BLaER1 treated with 17β-estradiol and CSF1 and Interleukin-3, amounts not matched to agents 10 nM and 100 nM (cell line): ENCODE data around the gene UNK.

Source experiments
- H3K27ac ChIP-seq, 11 experiments: shearing (Covaris generic); formaldehyde crosslinking; 2 replicates each; pipeline ENCODE4 v1.8.1; 2022
- H3K27me3 ChIP-seq, 11 experiments: shearing (Covaris generic); formaldehyde crosslinking; 2 replicates each; pipeline ENCODE4 v1.8.1; 2022
- H3K36me3 ChIP-seq, 11 experiments: shearing (Covaris generic); formaldehyde crosslinking; 2 replicates each; pipeline ENCODE4 v1.8.1; 2022
- H3K4me1 ChIP-seq, 10 experiments: shearing (Covaris generic); formaldehyde crosslinking; 2 replicates each; pipeline ENCODE4 v1.8.1; 2022
- H3K4me2 ChIP-seq, 11 experiments: shearing (Covaris generic); formaldehyde crosslinking; 2 replicates each; pipeline ENCODE4 v1.8.1; 2022
- H3K4me3 ChIP-seq, 10 experiments: shearing (Covaris generic); formaldehyde crosslinking; 2 replicates each; pipeline ENCODE4 v1.8.1; 2022
- H3K9ac ChIP-seq, 11 experiments: shearing (Covaris generic); formaldehyde crosslinking; 2 replicates each; pipeline ENCODE4 v1.8.1; 2022
- H3K9me3 ChIP-seq, 11 experiments: shearing (Covaris generic); formaldehyde crosslinking; replicated peaks in 1 of 11; 2 replicates each; pipeline ENCODE4 v1.8.1; 2022
- H4K20me1 ChIP-seq, 11 experiments: shearing (Covaris generic); formaldehyde crosslinking; 2 replicates each; pipeline ENCODE4 v1.8.1; 2022
- Cebpa-rat ChIP-seq, 11 experiments: shearing (Covaris generic); IDR thresholded peaks; 2 replicates each; pipeline ENCODE4 v1.8.1; 2022

Gene UNK

DNA sequence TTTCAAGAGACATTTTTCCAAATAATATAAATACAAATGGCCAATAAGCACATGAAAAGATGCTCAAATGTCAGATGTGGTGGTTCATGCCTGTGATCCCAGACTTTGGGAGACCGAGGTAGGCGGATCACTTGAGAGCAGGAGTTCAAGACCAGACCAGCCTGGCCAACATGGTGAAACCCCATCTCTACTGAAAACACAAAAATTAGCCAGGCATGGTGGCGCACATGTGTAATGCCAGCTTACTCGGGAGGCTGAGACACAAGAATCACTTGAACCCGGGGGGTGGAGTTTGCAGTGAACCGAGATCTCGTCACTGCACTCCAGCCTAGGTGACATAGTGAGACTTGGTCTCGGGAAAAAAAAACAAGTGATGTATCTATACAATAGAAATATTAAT is 16.7 kb upstream of the UNK start:
- Histone ChIP-seq H3K27me3 (no peaks in the 10 kb centered on the region), H3K27ac (no peak overlapping the region), H3K9ac (no peak overlapping the region), H3K4me2 (no peak overlapping the region), H3K36me3 (0 out of 22 replicates have a peak, but pooled peaks cover 0 to 1% (median 0%) of the 10 kb centered on the region in 11 experiments), H3K4me3 (no peak overlapping the region), H4K20me1 (peaks cover 0 to 19% (median 5%) of the 10 kb centered on the region in 11 experiments; a peak in 12 of 22 replicates), H3K9me3 (no peaks in the 10 kb centered on the region), H3K4me1 (peaks cover 16 to 49% (median 36%) of the 10 kb centered on the region in 10 experiments)
- TF ChIP-seq Cebpa-rat (IDR thresholded peaks at IDR 0.05): no peak

DNA sequence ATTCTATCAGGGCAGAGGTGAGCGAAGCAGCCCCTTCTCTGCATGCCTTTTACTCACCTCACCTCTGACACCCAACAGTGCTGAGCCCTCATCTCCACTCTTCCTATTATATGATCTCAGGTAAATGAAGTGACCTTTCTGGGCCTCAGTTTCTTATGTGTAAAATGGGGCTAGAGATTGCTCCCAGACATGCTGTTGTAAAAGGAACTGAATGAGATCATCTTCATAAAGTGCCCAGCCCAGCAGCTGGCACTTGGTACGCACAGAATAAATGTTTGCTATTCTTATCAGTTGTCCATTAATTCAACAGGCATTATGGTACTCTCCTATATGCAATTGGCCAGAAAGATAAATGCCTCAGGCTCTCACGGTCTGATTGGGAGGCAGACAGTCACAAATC is 15.1 kb upstream of the UNK start:
- H3K36me3 ChIP-seq: peaks cover 4 to 10% (median 6%) of the 10 kb centered on the region in 11 experiments; a peak in 14 of 22 replicates
- peaks cover 0 to 44% (median 22%) of the 10 kb centered on the region in 10 experiments; a peak in 16 of 20 replicates for H3K4me1 ChIP-seq

DNA sequence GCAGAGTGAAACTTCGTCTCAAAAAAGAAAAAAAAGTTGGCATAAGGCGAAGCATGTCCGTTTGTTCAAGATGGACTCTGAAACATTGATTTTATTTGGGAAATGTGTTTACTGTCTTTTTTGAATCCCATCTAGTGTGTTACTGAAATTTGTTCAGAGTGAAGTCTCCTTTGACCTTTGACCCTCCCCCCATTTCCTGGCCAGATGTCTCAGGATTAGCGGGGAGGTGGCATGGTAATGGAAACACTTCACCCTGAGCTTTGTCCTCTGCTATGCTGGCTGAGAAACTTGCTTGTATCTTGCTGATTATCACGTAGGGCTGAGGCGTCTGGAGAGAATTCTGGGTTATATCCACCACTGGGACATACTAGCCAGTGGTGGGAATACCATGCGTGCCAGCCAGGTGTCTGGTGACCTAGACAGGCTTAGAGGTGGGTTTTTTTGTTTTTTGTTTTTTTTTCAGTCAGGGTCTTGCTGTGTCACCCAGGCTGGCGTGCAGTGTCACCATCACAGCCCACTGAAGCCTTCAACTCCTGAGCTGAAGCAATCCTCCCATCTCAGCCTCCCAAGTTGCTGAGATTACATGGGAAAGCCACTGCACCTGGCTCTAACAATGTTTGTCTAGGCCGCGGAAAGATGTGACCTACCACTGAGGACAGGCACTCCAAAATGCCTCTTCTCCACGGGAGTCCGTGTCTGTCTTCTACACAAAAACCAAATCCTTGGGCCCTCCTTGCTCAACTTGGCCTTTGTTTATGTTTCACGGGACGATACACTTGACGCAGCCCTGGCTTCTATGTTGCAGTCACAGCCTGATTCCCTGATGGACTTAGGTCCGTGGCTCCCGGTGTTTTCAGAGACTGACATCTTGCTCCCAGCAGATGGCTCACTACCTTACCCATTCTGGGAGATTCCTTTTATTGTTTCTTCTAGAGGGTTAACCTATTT is 13.0 kb upstream of the UNK start:
- Histone ChIP-seq H3K27me3 (no peaks in the 10 kb centered on the region), H4K20me1 (peaks cover 25 to 57% (median 42%) of the 10 kb centered on the region in 11 experiments), H3K4me3 (no peak overlapping the region), H3K36me3 (peaks cover 21 to 31% (median 26%) of the 10 kb centered on the region in 11 experiments; a peak in 21 of 22 replicates), H3K9me3 (no peaks in the 10 kb centered on the region), H3K4me2 (peak overlapping the region in 7 of 11 experiments; percentile 0 to 40 (median 8); a peak in 8 of 22 replicates), H3K9ac (peak overlapping the region in 4 of 11 experiments; percentile 14 to 48 (median 35); a peak in 2 of 22 replicates), H3K4me1 (peaks cover 9 to 49% (median 30%) of the 10 kb centered on the region in 10 experiments), H3K27ac (peak overlapping the region in 1 of 11 experiments; percentile 27; a peak in 1 of 22 replicates)
- TF ChIP-seq Cebpa-rat (IDR thresholded peaks at IDR 0.05): no peak

More for the DNA sequence above, 15.1 kb upstream of the UNK start:
- H3K27ac ChIP-seq: no peak overlapping the region
- no peak for TF ChIP-seq Cebpa-rat (IDR thresholded peaks at IDR 0.05)
- H4K20me1 ChIP-seq: peaks cover 4 to 36% (median 21%) of the 10 kb centered on the region in 11 experiments; a peak in 21 of 22 replicates
- H3K9me3 ChIP-seq: no peaks in the 10 kb centered on the region
- no peaks in the 10 kb centered on the region for H3K27me3 ChIP-seq
- no peak overlapping the region for H3K4me3 ChIP-seq
- no peak overlapping the region for H3K9ac ChIP-seq
- H3K4me2 ChIP-seq: no peak overlapping the region

DNA sequence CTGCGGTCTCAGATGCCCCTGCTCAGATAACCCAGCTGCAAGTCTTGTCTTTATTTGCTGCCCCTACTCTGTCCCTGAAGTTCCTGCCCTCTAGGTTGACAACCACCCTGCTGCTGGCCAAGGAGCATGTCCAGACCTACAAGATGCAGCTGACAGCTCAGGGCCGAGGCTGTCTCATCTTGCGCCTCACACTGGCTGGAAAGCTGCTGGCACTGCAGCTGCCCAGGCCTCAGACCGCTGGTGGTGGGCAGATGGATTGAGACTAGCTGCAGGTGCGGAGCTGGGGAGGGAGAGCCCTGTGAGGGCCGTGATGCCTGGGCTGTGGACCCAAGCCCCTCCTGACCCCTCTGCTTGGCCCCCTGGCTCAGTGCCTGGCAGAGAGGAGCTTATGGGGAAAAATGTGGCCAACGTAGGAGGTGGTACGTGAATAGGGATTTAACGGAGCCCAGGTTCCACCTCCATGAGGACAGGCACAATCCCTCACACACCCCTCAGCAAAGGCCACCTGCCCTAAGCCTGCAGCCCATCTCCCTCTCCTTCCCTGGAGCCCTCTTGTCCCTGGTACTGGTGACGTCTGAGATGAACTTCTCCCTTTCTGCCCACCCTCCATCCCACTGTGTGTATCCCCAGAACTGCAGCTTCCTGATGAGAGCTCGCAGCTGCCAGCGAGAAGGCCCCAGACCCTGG is 11.3 kb upstream of the UNK start:
- H3K9ac ChIP-seq: no peak overlapping the region
- no peak for TF ChIP-seq Cebpa-rat (IDR thresholded peaks at IDR 0.05)

DNA sequence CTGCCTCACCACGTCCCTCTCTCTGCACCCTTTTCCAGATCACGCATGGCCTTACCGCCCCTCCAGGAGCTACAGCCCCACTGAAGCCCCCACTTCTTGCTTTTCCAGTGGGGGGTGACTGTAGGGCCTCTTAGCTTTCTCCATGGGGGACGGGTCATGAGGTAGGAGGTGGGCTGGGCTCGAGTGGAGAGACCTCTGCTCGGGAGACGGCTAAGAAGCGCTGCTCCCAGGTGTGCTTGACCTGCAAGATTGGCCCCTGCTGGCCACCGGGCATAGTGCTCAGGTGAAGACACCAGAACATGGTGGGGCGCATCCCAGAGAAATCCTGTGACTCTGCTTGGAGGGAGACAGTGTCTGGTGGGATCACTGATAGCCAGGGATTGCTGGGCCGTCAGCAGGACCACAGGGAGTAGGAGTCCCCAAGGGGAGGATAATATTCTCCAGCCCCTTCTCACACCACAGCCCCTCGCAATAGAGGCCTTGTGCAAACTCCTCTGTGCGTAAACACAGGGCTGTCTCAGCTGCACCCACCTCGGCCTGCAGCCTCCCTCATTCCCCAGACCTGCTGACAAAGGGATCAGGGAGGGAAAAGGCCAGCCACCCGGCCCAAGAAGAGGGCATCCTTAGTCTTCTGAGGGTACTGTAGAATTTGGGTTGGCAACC is 10.7 kb upstream of the UNK start:
- peaks cover 48 to 80% (median 65%) of the 10 kb centered on the region in 11 experiments for H4K20me1 ChIP-seq
- no peak overlapping the region for H3K27ac ChIP-seq
- H3K27me3 ChIP-seq: no peaks in the 10 kb centered on the region
- peaks cover 0 to 7% (median 6%) of the 10 kb centered on the region in 11 experiments; a peak in 7 of 22 replicates for H3K9me3 ChIP-seq
- peaks cover 20 to 61% (median 42%) of the 10 kb centered on the region in 10 experiments for H3K4me1 ChIP-seq
- no peak overlapping the region; a peak in 1 of 22 replicates for H3K9ac ChIP-seq
- no peak for TF ChIP-seq Cebpa-rat (IDR thresholded peaks at IDR 0.05)
- H3K4me3 ChIP-seq: no peak overlapping the region
- H3K4me2 ChIP-seq: no peak overlapping the region
- H3K36me3 ChIP-seq: peaks cover 44 to 54% (median 49%) of the 10 kb centered on the region in 11 experiments

More for the DNA sequence above, 11.3 kb upstream of the UNK start:
- Histone ChIP-seq H3K4me1 (peaks cover 20 to 61% (median 42%) of the 10 kb centered on the region in 10 experiments), H3K4me3 (no peak overlapping the region), H3K9me3 (peaks cover 0 to under 1% (median 0%) of the 10 kb centered on the region in 11 experiments; a peak in 1 of 22 replicates), H3K36me3 (peaks cover 37 to 47% (median 43%) of the 10 kb centered on the region in 11 experiments), H3K4me2 (no peak overlapping the region), H4K20me1 (peaks cover 42 to 73% (median 58%) of the 10 kb centered on the region in 11 experiments), H3K27ac (no peak overlapping the region; a peak in 1 of 22 replicates), H3K27me3 (no peaks in the 10 kb centered on the region)

DNA sequence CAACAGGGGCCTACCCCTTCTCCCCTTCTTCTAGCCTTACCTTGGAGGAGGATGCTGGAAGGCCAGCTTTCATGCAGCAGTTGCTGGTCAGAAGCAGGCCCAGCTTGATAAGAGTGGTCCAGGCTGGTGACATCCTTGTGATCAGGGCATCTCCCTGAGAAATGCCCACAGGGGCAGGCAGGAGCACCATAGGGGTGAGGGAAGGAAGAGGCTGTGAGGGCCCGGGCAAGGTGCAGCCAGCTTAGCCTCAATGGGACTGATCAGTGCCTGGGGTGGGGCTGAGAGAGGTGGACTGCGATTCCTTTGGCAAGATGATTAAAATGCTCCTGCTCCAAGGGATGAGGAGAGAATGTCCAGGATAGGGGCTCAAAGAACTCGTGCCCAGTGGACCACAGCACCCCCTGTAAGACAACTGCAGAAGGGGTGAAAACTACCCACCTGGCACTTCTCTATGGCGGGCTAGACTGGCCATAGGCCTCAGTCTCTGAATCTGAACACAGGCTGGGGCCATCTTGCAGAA is 10.1 kb upstream of the UNK start:
- Histone ChIP-seq H3K36me3 (peaks cover 46 to 57% (median 51%) of the 10 kb centered on the region in 11 experiments), H3K9ac (no peak overlapping the region), H3K27ac (no peak overlapping the region), H3K4me2 (no peak overlapping the region), H3K27me3 (no peaks in the 10 kb centered on the region), H3K9me3 (peaks cover 0 to 8% (median 6%) of the 10 kb centered on the region in 11 experiments; a peak in 7 of 22 replicates), H4K20me1 (peaks cover 54 to 82% (median 71%) of the 10 kb centered on the region in 11 experiments), H3K4me1 (peaks cover 20 to 61% (median 42%) of the 10 kb centered on the region in 10 experiments), H3K4me3 (no peak overlapping the region)
- TF ChIP-seq Cebpa-rat (IDR thresholded peaks at IDR 0.05): no peak

DNA sequence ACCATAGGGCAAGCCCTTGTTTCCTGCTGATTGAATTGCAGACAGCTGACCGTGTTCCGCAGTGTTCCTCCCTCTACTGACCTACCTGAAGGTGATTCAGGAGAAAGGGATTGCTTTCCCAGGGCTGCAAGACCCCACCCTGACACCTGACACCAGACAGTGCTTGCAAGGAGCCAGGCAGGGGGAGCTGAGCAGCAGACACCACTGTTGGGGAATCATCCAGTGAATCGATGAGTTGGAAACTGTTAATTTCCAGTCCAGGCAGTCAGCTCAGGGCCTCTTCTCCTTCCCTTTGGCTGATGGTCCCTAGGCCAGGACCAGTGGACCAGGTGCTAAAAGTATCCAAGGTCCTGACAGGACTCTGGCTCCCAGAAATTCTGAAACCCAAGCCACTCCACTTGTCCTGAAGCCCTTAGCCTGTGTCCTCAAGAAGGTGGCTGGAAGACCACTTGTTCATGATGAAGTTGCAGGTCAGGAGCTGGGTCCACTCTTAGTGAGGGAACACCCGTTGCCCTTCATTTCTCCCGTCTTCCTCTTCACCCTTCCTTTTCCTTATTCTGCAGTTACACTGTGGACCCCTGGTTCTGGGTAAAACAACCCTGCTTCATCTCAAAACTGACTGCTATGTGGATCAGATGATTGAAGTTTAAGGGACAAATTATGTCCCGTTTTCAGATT is 9.5 kb upstream of the UNK start:
- no peak for TF ChIP-seq Cebpa-rat (IDR thresholded peaks at IDR 0.05)
- no peak overlapping the region for H3K4me3 ChIP-seq
- H3K9me3 ChIP-seq: peaks cover 0 to 8% (median 6%) of the 10 kb centered on the region in 11 experiments; a peak in 7 of 22 replicates
- H4K20me1 ChIP-seq: peaks cover 54 to 78% (median 71%) of the 10 kb centered on the region in 11 experiments
- no peak overlapping the region for H3K9ac ChIP-seq
- peak overlapping the region in 4 of 11 experiments; percentile 87 to 98 (median 93); a peak in 1 of 22 replicates for H3K4me2 ChIP-seq
- no peaks in the 10 kb centered on the region for H3K27me3 ChIP-seq
- H3K27ac ChIP-seq: peak overlapping the region in 1 of 11 experiments; percentile 68; a peak in 1 of 22 replicates
- H3K36me3 ChIP-seq: peaks cover 46 to 57% (median 51%) of the 10 kb centered on the region in 11 experiments
- peaks cover 21 to 61% (median 43%) of the 10 kb centered on the region in 10 experiments for H3K4me1 ChIP-seq
